IPS DF 6.9 (cell line): ENCODE data around the gene ISG15.
"Not testable (repeated sequence)": the region's sequence is repeated elsewhere in the genome, so short reads cannot be mapped to it uniquely, and the experiment has no call there.

Source experiments
- DNase-seq: peaks from one replicate; pipeline ENCODE4 v3.0.0-alpha.2; 2013; ENCODE audit warnings: low read depth, low spot score
- H3K27ac ChIP-seq: one replicate; pipeline ENCODE4 v1.5.1; 2013; ENCODE audit warnings: low read length, control low read depth
- H3K27me3 ChIP-seq: 2 replicates; pipeline ENCODE4 v1.6.1; 2013; ENCODE audit warnings: mild to moderate bottlenecking, low read length; ENCODE audit not compliant: control insufficient read depth, insufficient read depth
- H3K36me3 ChIP-seq: 2 replicates; pipeline ENCODE4 v1.6.1; 2013; ENCODE audit warnings: low read length; ENCODE audit not compliant: control insufficient read depth, insufficient read depth
- H3K4me1 ChIP-seq: 2 replicates; pipeline ENCODE4 v1.6.1; 2013; ENCODE audit warnings: low read length; ENCODE audit not compliant: control insufficient read depth, insufficient read depth
- H3K4me3 ChIP-seq: 2 replicates; pipeline ENCODE4 v1.5.1; 2013; ENCODE audit warnings: mild to moderate bottlenecking, low read length
- H3K9me3 ChIP-seq: 2 replicates; pipeline ENCODE4 v1.6.1; 2013; ENCODE audit warnings: low read length, inconsistent platforms; ENCODE audit not compliant: control insufficient read depth, insufficient read depth
- WGBS: extraction: QIAGEN DNeasy Blood & Tissue Kit; methylation state at CpG from one replicate; pipeline ENCODE4 v1.1.7; 2013; ENCODE audit warnings: mixed read lengths, missing lambda C conversion rate; ENCODE audit not compliant: insufficient read length, insufficient coverage; 5-methylcytosine and 5-hydroxymethylcytosine counted together

ISG15 gene

DNA sequence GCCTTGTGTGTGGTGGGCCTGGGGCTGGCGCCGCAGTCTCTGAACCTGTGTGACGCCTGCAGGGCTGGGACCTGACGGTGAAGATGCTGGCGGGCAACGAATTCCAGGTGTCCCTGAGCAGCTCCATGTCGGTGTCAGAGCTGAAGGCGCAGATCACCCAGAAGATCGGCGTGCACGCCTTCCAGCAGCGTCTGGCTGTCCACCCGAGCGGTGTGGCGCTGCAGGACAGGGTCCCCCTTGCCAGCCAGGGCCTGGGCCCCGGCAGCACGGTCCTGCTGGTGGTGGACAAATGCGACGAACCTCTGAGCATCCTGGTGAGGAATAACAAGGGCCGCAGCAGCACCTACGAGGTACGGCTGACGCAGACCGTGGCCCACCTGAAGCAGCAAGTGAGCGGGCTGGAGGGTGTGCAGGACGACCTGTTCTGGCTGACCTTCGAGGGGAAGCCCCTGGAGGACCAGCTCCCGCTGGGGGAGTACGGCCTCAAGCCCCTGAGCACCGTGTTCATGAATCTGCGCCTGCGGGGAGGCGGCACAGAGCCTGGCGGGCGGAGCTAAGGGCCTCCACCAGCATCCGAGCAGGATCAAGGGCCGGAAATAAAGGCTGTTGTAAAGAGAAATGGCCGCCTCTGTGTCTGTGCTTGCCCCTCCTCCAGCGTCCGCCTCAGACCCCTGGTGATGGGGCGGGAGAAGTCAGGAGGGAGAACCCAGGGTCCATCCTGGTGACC lies 788 bp downstream of the ISG15 start:
- Histone ChIP-seq H3K9me3 (no peaks in the 10 kb centered on the region), H3K4me1 (peaks cover 2% of the 10 kb centered on the region), H3K36me3 (no peaks in the 10 kb centered on the region), H3K27ac (no peak overlapping the region), H3K4me3 (no peak overlapping the region; the same call in 1 of the 2 replicates), H3K27me3 (no peaks in the 10 kb centered on the region)
- DNase-seq: no peak
- WGBS: no CpG with 5 or more reads among the region's 41 CpGs

DNA sequence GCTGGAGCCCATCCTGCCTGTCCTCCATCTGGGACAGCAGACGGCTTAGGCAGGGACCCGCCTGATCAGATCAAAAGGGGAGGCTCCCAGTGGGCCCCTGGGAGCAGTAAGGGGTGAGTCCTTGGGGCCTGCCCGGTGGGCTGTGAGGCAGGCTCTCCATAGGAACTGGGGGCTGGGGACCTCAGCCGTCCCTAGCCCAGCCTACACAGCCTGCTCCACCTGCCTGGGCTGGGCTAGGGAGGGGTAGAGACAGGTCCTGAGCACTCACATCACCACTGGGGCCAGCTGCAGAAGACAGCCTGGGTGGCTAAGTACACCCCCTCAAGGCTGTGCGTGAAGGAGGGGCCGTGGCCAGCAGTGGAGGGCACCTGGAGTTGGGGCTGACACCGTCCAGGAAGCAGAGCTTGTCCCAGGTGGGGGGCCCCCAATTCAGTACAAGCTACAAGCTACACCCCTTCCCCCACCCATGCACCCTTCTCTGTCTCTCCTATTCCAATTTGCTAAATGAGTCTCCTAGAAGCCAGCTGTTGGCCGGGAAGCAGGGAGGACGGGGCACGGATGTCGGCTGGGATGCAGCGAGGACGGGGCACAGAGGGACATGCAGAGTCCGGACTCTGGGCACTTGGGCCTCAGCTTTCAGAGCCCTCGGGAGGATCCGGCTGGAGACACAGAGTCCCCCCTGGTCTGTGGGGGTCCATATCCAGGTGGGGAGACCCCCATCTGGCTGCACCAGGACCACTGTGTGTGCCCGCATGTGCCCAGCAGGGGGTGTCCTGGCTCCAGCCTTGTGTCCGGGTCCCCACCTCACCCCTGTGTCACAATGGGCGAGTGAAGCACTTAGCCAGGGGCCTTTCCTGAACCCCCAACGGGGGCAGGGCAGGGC lies 1.7 kb downstream of the ISG15 start:
- no peak overlapping the region for H3K4me3 ChIP-seq
- no peaks in the 10 kb centered on the region for H3K36me3 ChIP-seq
- H3K27me3 ChIP-seq: no peaks in the 10 kb centered on the region
- no peaks in the 10 kb centered on the region for H3K9me3 ChIP-seq
- peaks cover 2% of the 10 kb centered on the region for H3K4me1 ChIP-seq
- no peak for DNase-seq
- WGBS: no CpG with 5 or more reads among the region's 20 CpGs
- no peak overlapping the region for H3K27ac ChIP-seq

DNA sequence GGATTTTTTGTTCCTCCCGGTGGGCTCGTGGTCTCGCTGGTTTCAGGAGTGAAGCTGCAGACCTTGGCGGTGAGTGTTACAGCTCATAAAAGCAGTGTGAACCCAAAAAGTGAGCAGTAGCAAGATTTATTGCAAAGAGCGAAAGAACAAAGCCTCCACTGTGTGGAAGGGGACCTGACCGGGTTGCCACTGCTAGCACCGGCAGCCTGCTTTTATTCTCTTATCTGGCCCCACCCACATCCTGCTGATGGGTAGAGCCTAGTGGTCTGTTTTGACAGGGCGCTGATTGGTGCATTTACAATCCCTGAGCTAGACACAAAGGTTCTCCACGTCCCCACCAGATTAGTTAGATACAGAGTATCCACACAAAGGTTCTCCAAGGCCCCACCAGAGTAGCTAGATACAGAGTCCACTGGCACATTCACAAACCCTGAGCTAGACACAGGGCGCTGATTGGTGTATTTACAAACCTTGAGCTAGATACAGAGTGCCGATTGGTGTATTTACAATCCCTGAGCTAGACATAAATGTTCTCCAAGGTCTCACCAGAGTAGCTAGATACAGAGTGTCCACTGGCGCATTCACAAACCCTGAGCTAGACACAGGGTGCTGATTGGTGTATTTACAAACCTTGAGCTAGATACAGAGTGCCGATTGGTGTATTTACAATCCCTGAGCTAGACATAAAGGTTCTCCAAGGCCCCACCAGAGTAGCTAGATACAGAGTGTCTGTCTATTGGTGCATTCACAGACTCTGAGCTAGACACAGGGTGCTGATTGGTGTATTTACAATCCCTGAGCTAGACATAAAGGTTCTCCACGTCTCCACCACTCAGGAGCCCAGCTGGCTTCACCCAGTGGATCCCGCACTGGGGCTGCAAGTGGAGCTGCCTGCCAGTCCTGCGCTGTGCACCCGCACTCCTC lies 4.4 kb downstream of the ISG15 start:
- not testable (repeated sequence) for H3K27ac ChIP-seq, H3K4me1 ChIP-seq, H3K27me3 ChIP-seq, H3K36me3 ChIP-seq, DNase-seq, H3K9me3 ChIP-seq, H3K4me3 ChIP-seq
- no CpG with 5 or more reads among the region's 17 CpGs for WGBS

DNA sequence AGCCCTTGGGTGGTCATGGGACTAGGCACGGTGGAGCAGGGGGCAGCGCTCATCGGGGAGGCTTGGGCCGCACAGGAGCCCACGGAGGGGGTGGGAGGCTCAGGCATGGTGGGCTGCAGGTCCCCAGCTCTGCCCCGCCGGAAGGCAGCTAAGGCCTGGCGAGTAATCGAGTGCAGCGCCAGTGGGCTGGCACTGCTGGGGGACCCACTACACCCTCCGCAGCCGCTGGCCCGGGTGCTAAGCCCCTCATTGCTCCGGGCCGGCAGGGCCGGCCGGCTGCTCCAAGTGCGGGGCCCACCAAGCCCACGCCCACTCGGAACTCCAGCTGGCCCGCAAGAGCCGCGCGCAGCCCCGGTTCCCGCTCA lies 5.0 kb downstream of the ISG15 start:
- H3K27me3 ChIP-seq, H3K27ac ChIP-seq, H3K9me3 ChIP-seq, DNase-seq, H3K36me3 ChIP-seq, H3K4me3 ChIP-seq: not testable (repeated sequence)
- H3K4me1 ChIP-seq: peaks cover 13% of the 10 kb centered on the region
- no CpG with 5 or more reads among the region's 26 CpGs for WGBS

DNA sequence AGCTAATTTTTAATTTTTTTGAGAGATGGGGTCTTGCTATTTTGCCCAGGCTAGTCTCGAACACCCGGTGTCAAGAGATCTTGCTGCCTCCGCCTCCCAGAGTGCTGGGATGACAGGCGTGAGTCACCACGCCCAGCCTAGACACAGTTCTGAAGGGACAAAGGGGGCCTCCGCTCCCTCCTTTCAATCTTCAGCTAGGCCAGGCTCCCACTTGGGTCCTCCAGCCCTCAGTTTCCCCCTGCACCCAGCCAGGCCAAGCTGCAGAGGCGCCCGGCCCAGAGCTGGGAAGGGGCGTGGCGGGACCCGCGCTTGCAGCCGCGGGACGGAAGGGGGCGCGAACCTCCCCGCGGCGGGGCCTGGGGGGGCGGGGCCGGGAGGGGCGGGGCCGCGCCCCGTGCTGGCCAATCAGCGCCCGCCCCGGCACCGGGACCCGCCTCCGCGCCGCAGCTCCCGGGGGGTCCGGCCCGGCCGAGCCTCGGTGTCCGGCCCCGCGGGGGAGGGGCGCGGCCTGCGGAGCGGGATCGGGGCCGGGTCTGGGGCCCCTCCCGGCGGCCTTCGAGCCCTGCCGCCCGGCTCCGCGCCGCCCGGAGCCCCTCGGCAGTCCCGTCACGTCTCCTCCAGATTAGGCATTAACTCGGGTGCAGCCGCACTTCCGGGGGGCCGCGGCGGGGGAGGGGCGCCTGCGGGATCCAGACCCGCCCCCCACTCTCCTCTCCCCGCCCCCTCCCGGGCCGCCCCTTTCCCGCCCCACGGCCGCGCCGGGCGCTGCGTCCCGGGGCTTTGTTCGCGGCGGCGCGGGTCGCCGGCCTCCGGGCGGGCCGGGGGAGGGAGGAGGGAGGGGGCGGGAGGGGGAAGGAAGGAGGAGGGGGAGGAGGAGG lies 6.1 kb downstream of the ISG15 start:
- Histone ChIP-seq H3K9me3 (no peaks in the 10 kb centered on the region), H3K27me3 (no peaks in the 10 kb centered on the region), H3K36me3 (no peaks in the 10 kb centered on the region), H3K27ac (no peak overlapping the region), H3K4me1 (peaks cover 22% of the 10 kb centered on the region), H3K4me3 (peak overlapping the region; percentile 38; the same call in 1 of the 2 replicates)
- no peak for DNase-seq
- no CpG with 5 or more reads among the region's 91 CpGs for WGBS

DNA sequence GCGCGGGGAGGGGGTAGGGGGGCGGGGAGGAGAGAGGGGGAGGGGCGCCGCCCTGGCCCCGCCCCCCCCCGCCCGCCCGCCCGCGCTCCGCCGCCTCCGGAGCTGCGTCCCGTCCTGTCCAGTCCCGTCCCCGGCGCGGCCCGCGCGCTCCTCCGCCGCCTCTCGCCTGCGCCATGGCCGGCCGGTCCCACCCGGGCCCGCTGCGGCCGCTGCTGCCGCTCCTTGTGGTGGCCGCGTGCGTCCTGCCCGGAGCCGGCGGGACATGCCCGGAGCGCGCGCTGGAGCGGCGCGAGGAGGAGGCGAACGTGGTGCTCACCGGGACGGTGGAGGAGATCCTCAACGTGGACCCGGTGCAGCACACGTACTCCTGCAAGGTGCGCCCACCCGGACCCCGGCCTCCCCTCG lies 6.7 kb downstream of the ISG15 start, which contains the start of gene AGRN:
Gene AGRN (plus strand): TSS at position 121 of the 405 bp plus-strand sequence. CDS start 53 bp downstream, at position 174.
- Histone ChIP-seq H3K9me3 (no peaks in the 10 kb centered on the region), H3K4me1 (peaks cover 25% of the 10 kb centered on the region), H3K27me3 (no peaks in the 10 kb centered on the region), H3K4me3 (peak within 1 kb of the TSS; percentile 92), H3K36me3 (no peaks in the 10 kb centered on the region), H3K27ac (no peak within 1 kb of the TSS)
- DNase-seq: no peak
- WGBS: no CpG with 5 or more reads among the region's 58 CpGs

DNA sequence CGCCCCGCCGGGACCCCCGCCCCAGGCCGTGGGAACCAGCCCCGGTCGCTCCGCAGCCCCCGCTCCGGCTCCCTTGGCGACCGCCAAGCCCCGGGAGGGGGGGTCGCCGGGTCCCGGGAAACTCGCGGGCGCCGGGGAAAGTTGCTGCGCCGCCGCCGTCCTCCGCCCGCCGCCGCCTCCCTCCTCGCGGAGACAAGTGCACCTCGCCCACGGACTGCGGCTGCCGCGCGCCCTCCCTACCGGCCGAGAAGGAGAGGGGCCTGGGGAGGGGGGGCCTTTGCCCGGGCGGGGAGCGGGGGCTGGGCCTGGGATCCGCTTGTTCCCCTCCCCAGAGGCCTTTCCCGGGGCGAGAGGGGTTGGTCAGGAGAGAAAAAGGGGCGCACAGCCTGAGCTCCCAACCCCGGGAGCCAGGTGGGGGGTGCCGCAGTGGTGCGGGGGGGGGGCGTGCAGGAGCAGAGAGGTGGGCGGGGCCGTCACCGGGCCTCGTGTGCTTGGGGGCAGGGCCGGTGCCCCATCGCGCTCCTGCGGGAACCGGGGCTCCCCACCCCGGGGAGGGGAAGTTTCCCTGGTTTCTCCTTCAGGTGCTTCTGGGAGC lies 7.2 kb downstream of the ISG15 start:
- peak overlapping the region; percentile 92 for H3K4me3 ChIP-seq
- H3K27me3 ChIP-seq: no peaks in the 10 kb centered on the region
- no CpG with 5 or more reads among the region's 59 CpGs for WGBS
- peaks cover 27% of the 10 kb centered on the region for H3K4me1 ChIP-seq
- no peaks in the 10 kb centered on the region for H3K36me3 ChIP-seq
- no peak overlapping the region for H3K27ac ChIP-seq
- H3K9me3 ChIP-seq: no peaks in the 10 kb centered on the region
- no peak for DNase-seq

DNA sequence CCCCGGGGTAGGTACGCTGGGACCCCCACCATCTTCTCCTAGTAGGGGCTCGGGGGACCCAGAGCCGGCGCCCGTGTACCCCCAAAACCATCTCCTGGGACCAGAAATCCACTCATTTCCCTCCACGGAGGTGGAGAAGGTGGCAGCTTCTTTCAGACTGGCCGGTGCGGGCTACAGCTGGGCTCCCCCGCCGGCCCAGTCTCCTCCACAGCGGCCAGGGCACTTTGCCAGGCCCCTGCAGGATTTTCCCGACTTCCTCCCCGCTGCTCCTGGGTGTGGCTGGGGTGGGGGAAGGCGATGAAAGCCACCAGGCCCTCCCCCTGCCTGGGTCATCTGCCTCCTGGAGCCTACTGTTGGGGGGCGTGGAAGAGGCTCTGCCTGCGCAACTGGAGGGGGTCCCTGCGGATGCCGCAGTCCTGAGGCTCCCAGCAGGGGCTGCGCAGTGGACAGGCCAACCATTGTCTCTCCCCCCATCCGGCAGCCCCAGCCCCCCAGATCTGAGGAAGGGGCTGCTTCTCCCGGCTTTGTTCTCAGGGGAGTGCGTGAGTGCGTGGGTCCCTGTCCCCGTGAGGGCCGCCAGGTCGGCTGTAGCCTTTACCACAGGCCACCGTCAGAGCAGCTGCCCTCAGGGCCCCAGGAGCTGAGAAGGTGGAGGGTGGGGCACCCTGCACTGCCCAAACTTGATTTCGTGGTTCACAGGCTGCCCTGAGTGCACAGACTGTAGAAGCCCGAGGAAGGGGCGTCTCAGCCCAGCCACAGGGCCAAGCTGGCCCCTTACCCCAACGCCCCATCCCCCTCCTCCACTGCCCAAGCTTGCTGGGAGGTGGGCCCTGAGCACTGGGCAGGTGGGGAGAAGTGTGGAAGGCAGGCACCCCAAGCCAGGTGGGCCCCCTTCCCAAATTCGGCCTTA lies 8.0 kb downstream of the ISG15 start:
- Histone ChIP-seq H3K36me3 (no peaks in the 10 kb centered on the region), H3K27me3 (no peaks in the 10 kb centered on the region), H3K9me3 (no peaks in the 10 kb centered on the region), H3K27ac (no peak overlapping the region), H3K4me3 (peak overlapping the region; percentile 92; the same call in 1 of the 2 replicates), H3K4me1 (peaks cover 27% of the 10 kb centered on the region)
- no peak for DNase-seq
- no CpG with 5 or more reads among the region's 33 CpGs for WGBS

DNA sequence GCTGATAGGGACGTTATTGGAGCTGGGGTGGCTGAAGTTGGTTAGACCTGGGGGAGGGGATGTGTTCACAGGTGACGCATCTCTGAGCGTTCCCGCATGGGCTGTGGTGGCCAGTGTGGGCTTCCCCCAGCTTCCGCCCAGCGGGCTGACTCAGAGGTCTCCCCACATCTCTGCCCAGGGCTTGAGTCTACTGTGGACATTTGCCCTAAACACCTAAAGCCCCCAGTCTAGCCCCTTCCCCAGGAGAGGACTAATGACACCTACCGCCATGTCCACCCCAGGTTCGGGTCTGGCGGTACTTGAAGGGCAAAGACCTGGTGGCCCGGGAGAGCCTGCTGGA lies 8.6 kb downstream of the ISG15 start:
- DNase-seq: no peak
- Histone ChIP-seq H3K9me3 (no peaks in the 10 kb centered on the region), H3K36me3 (no peaks in the 10 kb centered on the region), H3K27ac (no peak overlapping the region), H3K4me3 (no peak overlapping the region), H3K4me1 (peaks cover 27% of the 10 kb centered on the region), H3K27me3 (no peaks in the 10 kb centered on the region)
- WGBS: no CpG with 5 or more reads among the region's 10 CpGs
